HL-60/S4 treated with phorbol 12-myristate 13-acetate at 8.2 ng/mL for 4 days and 3 days (cell line): ENCODE results near the gene RCC1.
"Not testable (repeated sequence)": the region's sequence is repeated elsewhere in the genome, so short reads cannot be mapped to it uniquely, and the experiment has no call there.

Source experiments
- in situ Hi-C: fragments of 300-500 bp; cut with MboI; formaldehyde crosslinking; loops from 2 replicates; pipeline ENCODE4 v1.15.0; 2022; ENCODE audit warnings: low sequenced_read_pairs

The RCC1 gene

GRCh38 chr1:28505406-28506187 is at the start of gene RCC1:
Gene RCC1 (plus strand): TSS chr1:28506043. CDS start chr1:28529867, 23,824 bp downstream.
- in situ Hi-C loops = no loop called here

- in situ Hi-C loops = no loop called here
These were observed 49.8 kb upstream of the RCC1 start for GRCh38 chr1:28456078-28456477.

- in situ Hi-C loops = no loop called here
These were observed 48.2 kb upstream of the RCC1 start for GRCh38 chr1:28457678-28458077.

GRCh38 chr1:28458237-28459228 is 47.3 kb upstream of the RCC1 start:
- in situ Hi-C loops = no loop called here

GRCh38 chr1:28466226-28466778 is 39.5 kb upstream of the RCC1 start:
- in situ Hi-C loops = no loop called here

GRCh38 chr1:28470146-28470545 is 35.7 kb upstream of the RCC1 start:
- in situ Hi-C loops = no loop called here

GRCh38 chr1:28479497-28479896 is 26.3 kb upstream of the RCC1 start:
- in situ Hi-C loops = not testable (repeated sequence)

GRCh38 chr1:28480308-28480707 is 25.5 kb upstream of the RCC1 start:
- in situ Hi-C loops = no loop called here

- in situ Hi-C loops = no loop called here
These were observed 23.7 kb upstream of the RCC1 start for GRCh38 chr1:28482138-28482537.

- in situ Hi-C loops = no loop called here
These were observed 23.1 kb upstream of the RCC1 start for GRCh38 chr1:28482702-28483101.

- in situ Hi-C loops = no loop called here
These were observed 11.1 kb upstream of the RCC1 start for GRCh38 chr1:28494737-28495136.

- in situ Hi-C loops = no loop called here
These were observed 6.3 kb upstream of the RCC1 start for GRCh38 chr1:28499553-28499952.

- in situ Hi-C loops = no loop called here
These were observed 3.9 kb upstream of the RCC1 start for GRCh38 chr1:28501925-28502324.

GRCh38 chr1:28503117-28503516 is 2.7 kb upstream of the RCC1 start:
- in situ Hi-C loops = no loop called here

GRCh38 chr1:28506907-28507246 is 1.0 kb downstream of the RCC1 start:
- in situ Hi-C loops = no loop called here

- in situ Hi-C loops = no loop called here
These were observed 1.4 kb downstream of the RCC1 start for GRCh38 chr1:28507247-28507645.

- in situ Hi-C loops = no loop called here
These were observed 2.0 kb downstream of the RCC1 start for GRCh38 chr1:28507646-28508434.

GRCh38 chr1:28508435-28508754 is 2.6 kb downstream of the RCC1 start:
- in situ Hi-C loops = no loop called here

- in situ Hi-C loops = no loop called here
These were observed 3.9 kb downstream of the RCC1 start for GRCh38 chr1:28509705-28510272.

GRCh38 chr1:28510273-28510969 is 4.6 kb downstream of the RCC1 start:
- in situ Hi-C loops = no loop called here
